Measurements from ENCODE around the gene ZNRF3.
A peak's percentile ranks its signal among the peaks of the same experiment; 100 is the strongest.
"Not testable (repeated sequence)": the region's sequence is repeated elsewhere in the genome, so short reads cannot be mapped to it uniquely, and the experiment has no call there.

The ZNRF3 gene

DNA sequence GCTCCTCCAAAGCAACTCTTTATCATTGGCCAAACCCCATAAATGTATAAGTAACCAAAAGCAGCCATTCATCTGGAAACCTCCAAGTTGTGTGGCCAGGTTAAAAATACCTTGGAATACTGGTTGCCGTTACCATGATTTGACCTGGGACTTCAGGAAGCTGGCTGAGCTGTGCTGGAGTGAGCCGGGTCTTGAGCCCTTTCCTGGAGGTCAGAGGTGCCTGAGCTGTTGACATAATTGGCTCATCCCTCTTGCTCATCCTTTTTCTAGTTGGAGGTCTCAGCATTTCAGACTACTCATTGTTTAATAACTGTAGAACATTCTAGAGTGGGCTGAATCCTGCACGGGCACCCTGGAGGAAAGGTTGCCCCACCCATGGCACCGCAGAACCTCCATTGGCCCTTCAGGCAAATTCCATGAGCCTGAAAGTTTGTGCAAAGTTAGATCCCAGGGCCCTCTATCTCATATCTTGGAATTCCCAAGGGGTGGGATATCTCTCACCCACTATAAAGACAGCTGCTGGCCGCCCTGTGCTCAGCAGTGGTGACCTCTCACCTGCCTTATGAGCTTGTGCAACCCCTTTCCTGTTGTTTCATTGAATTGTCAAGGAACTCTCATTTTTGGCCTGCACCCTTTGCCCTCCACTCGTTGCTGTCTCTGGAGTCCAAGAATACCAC lies 101.2 kb downstream of the ZNRF3 start:
- DNase-seq (ENCODE audit: low spot score), result no peak

DNA sequence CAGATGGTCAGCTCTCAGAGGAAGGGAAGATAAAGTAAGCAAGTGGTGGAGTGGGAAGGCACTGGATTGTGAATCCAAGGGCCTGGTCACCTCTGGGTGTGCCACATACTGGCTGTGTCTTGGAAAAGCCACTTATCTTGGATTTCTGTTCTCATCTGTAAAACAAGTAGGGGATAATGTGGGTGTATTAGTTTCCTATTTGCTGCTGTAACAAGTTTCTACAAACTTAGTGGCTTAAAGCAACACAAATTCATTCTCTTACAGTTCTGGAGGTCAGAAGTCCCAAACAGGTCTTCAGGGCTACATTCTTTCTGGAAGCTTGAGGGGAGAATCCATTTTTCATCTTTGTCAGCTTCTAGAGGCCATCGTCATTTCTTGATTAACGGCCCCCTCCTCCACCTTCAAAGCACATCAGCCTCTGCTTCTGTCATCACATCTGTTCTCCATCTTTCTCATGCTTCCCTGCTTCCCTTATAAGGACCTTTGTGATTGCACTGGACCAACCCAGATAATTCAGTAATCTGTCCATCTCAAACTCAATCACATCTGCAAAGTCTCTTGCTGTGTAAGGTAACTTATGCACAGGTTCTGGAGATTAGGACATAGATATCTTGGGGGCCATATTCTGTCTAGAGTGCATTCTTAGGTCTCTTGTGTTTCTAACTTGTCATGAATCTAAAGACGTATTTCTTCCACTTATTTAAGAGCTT lies 102.4 kb downstream of the ZNRF3 start:
- DNase-seq (ENCODE audit: low spot score), result no peak

DNA sequence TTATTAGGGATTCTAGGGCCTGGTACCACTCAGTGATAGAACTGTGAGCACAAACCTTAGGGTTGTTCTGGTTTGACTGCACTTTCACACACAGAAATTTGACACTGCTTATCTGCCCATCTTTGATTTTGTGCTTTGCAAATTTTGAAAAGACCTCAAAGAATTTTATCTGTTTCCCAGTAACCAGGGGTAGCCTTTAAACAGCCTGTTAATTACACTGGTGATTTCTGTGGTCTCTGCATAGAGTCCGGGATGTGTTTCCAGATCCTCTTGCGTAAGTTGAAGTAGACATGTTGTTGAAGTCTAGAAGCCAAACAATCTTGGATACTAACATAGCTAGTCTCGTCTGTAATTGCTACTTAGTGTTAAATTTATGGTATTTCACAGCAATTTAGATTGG lies 103.0 kb downstream of the ZNRF3 start:
- no peak for DNase-seq (ENCODE audit: low spot score)

DNA sequence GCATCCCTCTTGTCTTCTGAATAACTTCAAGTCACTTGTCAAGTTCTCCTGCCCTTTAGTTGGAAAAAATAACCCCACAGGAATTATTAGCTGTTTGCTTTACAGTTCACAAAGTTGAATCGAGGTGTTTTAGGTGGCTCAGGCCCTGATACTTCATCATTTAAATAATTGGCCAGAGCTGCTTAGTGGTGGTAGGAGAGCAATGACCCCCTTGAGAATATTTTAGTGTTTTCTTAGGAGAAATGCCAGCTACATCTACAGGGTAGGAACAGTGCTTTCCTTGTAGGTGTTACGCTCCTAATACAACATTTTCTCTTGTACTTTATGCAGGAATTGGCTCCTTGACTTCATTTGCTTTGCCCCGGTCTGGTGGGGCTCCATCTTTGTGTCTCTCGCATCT lies 105.1 kb downstream of the ZNRF3 start:
- no peak for DNase-seq (ENCODE audit: low spot score)

DNA sequence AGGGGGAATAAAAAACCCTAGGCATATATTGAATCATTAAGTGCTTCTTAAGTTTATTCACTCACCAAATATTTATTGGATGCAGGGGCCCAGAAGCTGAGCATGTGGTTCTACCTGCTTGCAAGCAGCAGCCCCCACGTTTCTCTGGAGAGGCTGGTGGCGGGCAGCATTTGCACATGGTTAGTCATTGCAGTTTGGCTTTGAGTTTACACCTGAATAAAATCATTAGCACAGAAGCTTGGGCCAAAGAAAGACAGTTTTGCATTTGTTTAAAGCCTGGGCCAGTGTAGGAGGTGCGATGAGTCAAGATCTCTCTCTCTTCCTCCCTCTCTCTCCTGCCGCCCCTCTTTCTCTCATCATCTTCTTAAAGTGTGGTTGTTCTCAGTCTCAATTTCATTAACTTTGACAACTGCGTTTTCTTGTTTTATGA lies 105.7 kb downstream of the ZNRF3 start:
- DNase-seq (ENCODE audit: low spot score), result no peak

DNA sequence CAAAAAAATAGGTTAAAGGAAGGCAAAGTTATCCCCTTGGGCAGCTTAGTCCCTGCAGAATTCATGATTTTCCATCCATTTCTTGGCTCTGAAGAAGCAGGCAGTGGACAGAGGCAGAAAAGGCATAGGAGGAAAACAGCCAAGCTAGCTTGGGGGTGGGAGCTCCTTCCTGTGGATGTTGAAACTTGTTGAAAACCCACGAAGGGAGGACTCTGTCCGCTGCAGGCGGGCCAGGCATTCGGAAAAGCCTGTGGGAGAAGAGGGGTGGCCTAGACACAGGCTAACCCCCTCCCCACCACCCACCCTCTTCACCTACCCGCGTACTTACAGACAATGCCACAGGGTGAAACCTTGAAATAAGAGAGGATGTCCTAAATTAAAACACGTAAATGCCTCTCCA lies 106.1 kb downstream of the ZNRF3 start:
- no peak for DNase-seq (ENCODE audit: low spot score)

DNA sequence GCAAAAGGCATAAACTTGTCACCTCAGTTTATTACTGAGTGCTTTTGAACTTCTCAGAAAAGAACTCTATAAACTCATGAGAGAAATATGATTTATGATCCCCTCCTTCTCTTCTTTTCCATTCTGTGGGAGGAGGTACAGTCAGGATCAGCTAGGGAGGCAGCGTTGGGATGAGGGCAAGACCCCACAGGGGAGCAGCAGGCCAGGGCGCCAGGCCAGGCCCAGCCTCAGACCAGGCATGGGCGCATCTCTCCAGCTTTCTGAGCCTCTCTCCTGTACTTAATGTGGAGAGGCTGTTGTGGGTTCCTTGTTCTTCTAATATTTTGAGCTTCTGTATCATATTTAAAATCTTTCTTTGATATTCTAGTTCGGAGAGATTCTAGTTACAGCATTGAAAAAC lies 106.5 kb downstream of the ZNRF3 start:
- DNase-seq (ENCODE audit: low spot score), result no peak

DNA sequence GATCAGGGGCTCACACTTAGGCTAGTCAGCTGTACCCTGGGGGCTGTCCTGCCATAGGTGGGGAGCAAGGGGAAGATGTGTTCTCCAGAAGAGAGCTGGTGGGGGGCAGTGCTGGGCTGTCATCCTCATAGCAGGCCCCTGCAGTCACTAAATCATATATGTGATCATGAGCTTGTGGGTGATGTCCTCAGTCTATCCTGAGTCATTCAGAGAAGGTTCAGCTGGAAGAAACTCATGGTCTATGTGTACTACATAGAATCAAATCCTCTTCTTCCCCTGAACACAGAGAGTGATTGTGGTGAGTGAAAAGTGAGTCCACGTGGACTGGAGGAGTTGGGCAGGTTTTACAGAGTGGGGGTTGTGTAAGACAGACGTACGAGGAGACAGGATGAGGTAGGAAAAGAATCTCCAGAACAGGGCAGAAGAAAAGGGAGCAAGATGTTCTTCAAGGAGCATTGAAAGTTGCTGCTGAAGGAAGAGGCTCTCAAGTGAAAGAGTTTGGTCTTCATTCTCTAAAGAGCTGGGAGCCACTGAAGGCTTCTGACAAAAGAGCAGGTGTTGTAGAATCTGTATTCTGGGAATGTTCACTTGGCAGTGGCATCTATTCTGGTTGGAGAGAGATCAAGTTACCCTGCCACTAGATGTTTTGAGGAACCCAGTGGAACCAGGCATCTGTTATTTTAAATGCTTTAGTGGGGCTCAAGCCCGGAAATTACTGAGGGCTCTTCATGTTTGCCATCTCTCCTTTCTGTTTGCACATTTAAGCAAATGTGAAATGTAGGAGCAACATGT lies 109.4 kb downstream of the ZNRF3 start:
- DNase-seq (ENCODE audit: low spot score), result no peak

DNA sequence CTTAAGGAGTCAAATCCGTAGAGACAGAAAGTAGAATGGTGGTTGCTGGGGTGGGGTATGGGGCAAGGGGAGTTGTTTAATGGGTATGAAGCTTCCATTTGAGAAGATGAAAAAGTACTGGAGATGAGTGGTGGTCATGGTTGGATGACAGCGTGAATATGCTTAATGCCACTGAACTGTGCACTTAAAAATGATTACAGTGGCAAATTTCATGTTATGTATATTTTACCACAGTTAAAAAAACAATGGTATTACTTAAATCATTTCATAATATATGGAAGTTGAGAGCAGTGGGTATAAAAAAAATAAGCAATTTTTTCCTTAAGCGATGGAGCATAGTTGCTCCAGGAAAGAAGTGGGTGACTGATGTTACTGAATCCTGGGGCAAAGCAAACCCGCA lies 111.2 kb downstream of the ZNRF3 start:
- no peak for DNase-seq (ENCODE audit: low spot score)

DNA sequence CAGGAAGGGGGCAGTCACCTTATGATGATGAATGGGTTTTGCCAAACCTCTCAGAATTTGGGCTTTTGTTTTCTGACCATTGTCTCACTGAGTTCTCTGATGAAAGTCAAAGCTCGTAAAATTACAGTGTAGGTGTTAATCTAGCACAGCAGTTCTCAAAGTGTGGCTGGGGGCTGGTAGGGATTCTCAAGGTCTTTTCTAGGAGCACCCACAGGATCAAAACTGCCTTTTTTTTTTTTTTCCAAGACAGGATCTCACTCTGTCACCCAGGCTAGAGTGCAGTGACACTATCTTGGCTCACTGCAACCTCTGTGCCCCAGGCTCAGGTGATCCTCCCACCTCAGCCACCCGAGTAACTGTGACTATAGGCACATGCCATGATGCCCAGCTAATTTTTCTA lies 112.2 kb downstream of the ZNRF3 start:
- DNase-seq (ENCODE audit: low spot score), result no peak

DNA sequence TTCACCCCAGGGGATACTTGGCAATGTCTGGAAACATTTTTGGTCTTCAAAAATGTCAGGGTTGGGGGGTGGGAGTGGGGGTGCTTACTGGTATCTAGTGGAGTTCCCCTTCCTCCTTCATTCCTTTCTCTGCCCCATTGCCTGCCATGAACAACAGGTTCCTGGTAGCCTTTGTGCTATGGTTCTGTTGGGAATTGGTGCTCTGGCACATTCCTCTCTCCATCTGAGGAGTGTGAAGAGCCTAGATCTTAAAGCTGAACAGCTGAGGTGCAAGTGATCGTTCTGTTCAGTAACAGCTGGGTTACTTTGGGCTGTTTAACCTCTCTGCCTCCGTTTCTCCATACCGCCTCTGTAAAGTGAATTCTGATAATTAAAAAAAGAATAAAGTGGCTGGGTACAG lies 114.0 kb downstream of the ZNRF3 start:
- DNase-seq (ENCODE audit: low spot score), result no peak

DNA sequence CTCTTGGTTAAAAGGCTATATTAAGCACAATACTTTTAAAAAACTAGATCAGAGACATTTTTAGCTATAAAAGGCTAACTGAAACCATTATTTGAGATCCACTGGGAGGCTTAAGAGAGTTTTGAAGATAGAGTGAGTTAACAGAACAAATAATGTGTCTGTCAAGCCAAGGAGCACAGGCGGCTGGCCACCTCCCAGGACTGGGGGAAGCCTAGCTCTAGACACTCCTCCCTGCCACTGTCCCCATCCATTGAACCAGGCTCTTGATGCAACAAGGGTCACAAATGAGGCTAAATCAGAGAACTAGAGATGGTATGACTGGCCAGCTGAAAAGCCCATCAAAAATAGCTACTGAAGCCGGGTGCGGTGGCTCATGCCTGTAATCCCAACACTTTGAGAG lies 115.3 kb downstream of the ZNRF3 start:
- no peak for DNase-seq (ENCODE audit: low spot score)

DNA sequence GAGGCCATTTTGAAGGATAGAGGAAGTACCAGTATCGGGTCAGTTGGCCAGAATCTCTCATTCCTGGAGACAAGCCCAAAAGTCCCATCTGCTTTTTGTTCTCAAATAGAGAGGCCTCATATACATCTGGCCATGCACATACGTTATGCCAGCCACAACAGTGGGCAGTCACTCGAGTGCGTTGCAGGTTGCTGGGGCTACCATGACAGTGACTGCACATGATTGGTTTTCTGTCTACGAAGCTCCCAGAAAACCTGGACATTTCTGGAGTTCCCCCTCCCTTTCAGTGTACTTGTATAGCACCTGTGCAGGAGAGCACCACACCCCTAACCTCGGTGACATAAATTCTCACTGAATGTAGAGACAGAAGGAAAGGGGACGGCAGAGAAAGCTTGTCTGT lies 116.1 kb downstream of the ZNRF3 start:
- no peak for DNase-seq (ENCODE audit: low spot score)

DNA sequence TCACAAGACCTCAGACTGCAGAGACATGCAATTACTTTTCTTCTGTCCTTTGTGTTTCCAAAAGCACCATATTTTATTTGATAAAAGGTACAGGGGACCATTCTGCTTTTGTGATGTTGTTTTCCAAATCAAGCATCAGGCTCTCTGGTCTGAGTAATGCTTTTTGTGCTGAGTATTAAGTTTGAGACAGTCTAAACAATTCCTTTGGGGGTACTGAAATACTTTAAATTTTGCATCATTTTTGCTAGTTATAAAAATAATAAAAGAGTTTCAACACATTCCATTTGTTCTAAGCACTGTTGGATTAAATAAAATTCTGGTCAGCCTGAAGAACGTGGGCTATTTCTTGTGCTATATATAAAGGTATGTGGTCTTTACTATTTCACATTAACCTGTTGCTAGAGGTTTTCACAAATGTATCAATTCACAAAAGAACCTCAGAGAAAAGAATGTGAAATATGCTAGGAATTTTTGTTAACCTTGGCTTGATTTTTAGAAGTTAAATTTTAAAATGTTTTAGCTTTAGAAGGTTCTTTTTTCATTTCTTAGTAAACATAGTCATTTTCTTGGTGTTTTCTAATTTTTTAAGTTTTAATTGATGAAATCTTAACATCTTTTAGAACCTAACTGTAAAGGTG lies 116.7 kb downstream of the ZNRF3 start:
- DNase-seq (ENCODE audit: low spot score), result no peak

DNA sequence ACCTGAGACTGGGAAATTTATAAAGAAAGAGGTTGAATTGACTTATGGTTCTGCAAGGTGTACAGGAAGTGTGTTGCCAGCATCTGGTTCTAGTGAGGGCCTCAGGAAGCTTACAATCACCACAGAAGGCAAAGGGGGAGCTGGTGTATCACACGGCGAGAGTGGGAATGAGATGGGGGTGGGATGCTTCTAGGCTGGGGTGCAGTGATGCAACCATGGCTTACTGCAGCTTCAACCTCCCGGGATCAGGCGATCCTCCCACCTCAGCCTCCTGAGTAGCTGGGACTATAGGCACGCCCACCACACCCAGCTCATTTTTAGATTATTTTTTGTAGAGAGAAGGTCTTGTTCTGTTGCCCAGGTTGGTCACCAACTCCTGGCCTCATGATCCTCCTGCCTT lies 117.3 kb downstream of the ZNRF3 start:
- DNase-seq (ENCODE audit: low spot score), result no peak

DNA sequence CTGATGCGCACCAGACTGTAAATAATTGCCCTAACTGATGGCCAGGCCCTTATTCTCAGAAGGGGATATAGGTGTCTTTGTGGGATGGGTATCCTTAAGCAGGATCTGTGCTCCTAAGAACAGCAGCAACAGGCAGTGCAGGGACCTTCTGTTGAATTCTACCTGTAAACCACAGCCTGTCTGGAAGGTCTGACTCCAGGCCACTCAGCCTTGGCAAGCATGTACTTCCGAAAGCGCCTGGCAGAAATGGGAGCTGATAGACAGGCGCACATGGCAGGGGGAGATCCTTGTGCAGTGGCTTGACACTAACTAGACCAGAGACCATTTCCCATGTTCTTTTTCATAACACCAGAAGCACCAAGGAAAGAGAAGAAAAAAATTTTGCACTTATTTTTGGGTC lies 119.2 kb downstream of the ZNRF3 start:
- no peak for DNase-seq (ENCODE audit: low spot score)

DNA sequence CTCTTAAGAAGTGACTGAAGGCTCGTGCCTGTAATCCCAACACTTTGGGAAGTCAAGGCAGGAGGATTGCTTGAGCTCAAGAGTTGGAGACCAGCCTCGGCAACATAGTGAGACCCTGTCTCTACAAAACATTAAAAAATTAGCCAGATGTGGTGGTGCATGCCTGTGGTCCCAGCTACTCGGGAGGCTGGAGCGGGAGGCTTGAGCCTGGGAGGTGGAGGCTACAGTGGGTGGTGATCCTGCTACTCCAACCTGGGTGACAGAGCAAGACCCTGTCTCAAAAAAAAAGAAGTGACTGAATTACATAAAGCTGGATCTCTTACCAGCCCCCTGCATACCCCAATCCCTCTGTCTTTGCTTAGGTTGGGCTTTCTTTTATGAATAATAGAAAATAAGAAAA lies 120.2 kb downstream of the ZNRF3 start:
- DNase-seq (ENCODE audit: low spot score), result no peak

DNA sequence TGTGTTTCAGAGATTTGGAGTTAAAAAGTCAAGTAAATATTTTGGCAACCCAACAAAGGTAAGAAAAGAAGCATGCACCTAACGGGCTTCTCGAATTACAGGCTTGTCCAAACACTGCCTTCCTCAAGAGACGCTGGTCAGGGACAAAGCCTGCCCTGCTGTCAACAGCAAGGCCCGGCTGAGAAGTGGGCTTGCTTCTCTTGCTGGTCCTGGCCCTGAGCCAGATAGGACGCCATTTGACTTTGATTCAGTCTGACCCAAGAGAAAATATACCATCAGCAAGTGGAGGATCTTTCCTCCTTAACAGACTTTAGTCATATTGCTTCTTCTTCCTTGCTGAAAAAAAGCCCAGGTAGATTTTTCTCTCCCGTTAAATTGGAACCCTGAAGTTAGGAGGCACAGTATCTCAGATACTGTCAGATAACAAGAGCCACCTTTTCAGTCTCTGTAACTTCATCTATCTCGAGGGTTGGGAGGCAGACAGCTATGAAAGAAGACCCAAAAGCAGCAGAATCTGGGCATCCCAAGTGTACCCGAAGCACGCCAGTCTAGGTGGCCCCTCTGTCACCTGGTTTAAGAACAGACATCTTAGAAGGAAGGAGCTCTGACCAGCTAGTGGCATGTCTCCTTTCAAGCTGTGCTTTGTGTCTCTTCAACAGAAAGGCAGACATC lies 120.7 kb downstream of the ZNRF3 start:
- DNase-seq (ENCODE audit: low spot score), result no peak

DNA sequence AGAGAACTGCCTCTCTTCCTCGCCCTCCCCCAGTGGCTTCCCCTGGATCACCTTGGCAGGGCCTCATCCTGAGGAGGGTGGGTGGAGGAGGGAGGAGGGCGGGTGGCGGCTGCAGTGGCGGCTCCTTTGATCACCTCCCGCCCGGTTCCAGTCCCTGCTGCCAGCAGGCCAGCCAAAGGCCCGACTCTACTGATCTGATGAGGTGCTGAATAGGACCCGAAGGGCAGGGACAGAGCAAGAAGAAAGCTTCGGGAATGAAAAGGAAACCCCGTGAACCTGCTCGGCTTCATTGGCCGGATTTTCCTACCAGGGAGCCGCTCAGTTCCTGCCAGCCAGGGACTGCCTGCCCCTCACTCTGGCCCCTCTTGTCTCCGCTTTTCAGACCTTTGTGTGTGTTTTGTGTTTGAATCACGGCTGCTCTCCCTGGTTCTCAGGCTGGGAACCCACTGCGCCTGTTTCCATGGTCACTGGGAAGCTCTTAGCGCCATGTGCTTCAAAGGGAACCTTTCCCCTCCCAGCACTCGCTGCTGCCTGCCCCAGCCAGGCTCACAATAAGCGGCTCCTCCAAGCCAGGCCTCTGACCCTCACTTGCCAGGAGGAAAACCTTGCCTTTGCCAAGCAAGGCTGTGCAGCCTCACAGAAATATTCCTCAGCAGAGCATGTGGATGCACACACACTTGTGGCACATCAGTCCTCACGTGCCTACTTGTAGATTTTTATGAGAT lies 121.4 kb downstream of the ZNRF3 start:
- DNase-seq (ENCODE audit: low spot score), result peak; percentile 66

DNA sequence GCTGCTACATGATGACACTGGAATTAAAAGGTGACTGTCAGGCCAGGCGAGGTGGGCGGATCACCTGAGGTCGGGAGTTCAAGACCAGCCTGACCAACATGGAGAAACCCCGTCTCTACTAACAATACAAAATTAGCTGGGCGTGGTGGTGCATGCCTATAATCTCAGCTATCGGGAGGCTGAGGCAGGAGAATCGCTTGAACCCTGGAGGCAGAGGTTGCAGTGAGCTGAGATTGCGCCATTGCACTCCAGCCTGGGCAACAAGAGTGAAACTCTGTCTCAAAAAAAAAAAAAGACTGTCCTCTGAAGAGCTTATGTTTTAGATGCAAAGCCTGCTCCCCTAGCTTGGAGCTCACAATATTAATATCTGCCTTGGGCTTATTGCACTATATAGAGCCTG lies 122.4 kb downstream of the ZNRF3 start:
- not testable (repeated sequence) for DNase-seq (ENCODE audit: low spot score)

DNA sequence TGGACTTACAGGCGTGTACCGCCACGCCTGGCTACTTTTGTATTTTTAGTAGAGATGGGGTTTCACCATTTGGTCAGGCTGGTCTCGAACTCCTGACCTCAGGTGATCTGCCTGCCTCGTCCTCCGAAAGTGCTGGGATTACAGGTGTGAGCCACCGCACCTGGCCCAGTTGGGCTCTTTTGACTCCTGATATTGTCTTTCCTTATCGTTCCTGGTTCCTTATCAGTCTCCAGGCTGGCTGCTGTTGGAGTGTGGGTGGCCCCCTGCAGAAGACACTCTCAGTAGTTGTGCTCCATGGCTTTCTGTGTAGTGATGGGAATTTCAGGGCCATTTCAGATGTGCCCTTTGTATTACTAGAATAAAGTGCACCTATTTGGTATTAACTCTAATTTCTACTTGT lies 123.0 kb downstream of the ZNRF3 start:
- DNase-seq (ENCODE audit: low spot score), result no peak
